HepG2 (cell line): ENCODE data around the gene CFAP100.

Source experiments
- KAT8 ChIP-seq: IDR thresholded peaks from 2 replicates; pipeline ENCODE4 v1.6.1; 2016; ENCODE audit warnings: missing genetic modification reagents, missing compliant biosample characterization
- NR2C2 ChIP-seq: sonication (generic); formaldehyde crosslinking; IDR thresholded peaks from 2 replicates; pipeline ENCODE4 v1.4.0; 2020; ENCODE audit warnings: missing genetic modification reagents, mild to moderate bottlenecking, moderate library complexity, borderline replicate concordance
- POGZ ChIP-seq: sonication (generic); formaldehyde crosslinking; IDR thresholded peaks from 2 replicates; pipeline ENCODE4 v1.4.0; 2020; ENCODE audit warnings: mild to moderate bottlenecking, missing genetic modification reagents
- POLR2A ChIP-seq, 2 experiments: IDR thresholded peaks; 2 replicates each; pipeline ENCODE4 v1.6.1; 2011; ENCODE audit warnings: low read depth in 2 of 2, low read length in 2 of 2, mild to moderate bottlenecking in 1 of 2, moderate library complexity in 1 of 2; ENCODE audit not compliant: insufficient read depth in 1 of 2
- SMARCC2 ChIP-seq: fragments of 450-650 bp; IDR thresholded peaks from 2 replicates; pipeline ENCODE4 v1.6.1; 2017; ENCODE audit warnings: antibody characterized with exemption, mild to moderate bottlenecking
- ZNF17 ChIP-seq: sonication (generic); formaldehyde crosslinking; IDR thresholded peaks from 2 replicates; pipeline ENCODE4 v1.5.0; 2020; ENCODE audit warnings: mild to moderate bottlenecking, missing genetic modification reagents
- ZNF274 ChIP-seq: sonication (generic); formaldehyde crosslinking; IDR thresholded peaks from 2 replicates; pipeline ENCODE4 v1.5.1; 2020; ENCODE audit warnings: mild to moderate bottlenecking, missing genetic modification reagents
- TF ChIP-seq, protein P1 (sequence below): sonication (generic); formaldehyde crosslinking; IDR thresholded peaks from 2 replicates; pipeline ENCODE4 v1.5.1; 2020; ENCODE audit warnings: missing genetic modification reagents, mild to moderate bottlenecking, borderline replicate concordance

DNA sequence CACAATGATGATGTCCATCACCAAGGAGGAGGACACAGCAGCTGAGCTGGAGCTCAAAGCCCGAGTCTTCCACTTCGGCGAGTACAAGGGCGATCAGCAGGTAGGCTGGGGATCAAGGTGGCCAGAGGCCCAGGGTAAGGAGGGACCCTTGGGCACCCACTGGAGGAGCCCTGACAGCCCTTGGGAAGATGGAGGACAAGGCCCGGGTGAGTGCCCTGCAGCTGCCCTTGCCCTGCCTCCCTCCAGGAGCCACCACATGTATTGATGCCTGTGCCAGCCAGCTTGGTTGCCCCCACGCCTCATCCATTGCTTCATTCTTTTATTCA, 38.4 kb downstream of the CFAP100 start:
- TF ChIP-seq KAT8 (CRISPR knock-in tag) (no peak), ZNF274 (CRISPR knock-in tag) (no peak), SMARCC2 (no peak), ZNF17 (no peak), NR2C2 (CRISPR knock-in tag) (no peak), POLR2A (IDR thresholded peaks at IDR 0.05; ENCODE audit: insufficient read depth in 1 of 2, low read depth in 2 of 2, low read length in 2 of 2) (no peak), POGZ (CRISPR knock-in tag) (no peak)
- TF ChIP-seq, protein P1, sequence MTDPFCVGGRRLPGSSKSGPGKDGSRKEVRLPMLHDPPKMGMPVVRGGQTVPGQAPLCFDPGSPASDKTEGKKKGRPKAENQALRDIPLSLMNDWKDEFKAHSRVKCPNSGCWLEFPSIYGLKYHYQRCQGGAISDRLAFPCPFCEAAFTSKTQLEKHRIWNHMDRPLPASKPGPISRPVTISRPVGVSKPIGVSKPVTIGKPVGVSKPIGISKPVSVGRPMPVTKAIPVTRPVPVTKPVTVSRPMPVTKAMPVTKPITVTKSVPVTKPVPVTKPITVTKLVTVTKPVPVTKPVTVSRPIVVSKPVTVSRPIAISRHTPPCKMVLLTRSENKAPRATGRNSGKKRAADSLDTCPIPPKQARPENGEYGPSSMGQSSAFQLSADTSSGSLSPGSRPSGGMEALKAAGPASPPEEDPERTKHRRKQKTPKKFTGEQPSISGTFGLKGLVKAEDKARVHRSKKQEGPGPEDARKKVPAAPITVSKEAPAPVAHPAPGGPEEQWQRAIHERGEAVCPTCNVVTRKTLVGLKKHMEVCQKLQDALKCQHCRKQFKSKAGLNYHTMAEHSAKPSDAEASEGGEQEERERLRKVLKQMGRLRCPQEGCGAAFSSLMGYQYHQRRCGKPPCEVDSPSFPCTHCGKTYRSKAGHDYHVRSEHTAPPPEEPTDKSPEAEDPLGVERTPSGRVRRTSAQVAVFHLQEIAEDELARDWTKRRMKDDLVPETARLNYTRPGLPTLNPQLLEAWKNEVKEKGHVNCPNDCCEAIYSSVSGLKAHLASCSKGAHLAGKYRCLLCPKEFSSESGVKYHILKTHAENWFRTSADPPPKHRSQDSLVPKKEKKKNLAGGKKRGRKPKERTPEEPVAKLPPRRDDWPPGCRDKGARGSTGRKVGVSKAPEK (CRISPR knock-in tag), result no peak
